Measurements from ENCODE around the gene NPLOC4.

GRCh38 chr17:81535007-81535328, 101.9 kb downstream of the NPLOC4 start:
- TF ChIP-seq JUN (IDR thresholded peaks at IDR 0.05; ENCODE audit: low read depth, low read length): no peak
- TF ChIP-seq TEAD4 (IDR thresholded peaks at IDR 0.05; ENCODE audit: low read depth, low read length): no peak
- no peak for TF ChIP-seq PHF8 (conservative IDR thresholded peaks at IDR 0.05; ENCODE audit: low read depth, low read length)
- no peak for TF ChIP-seq RXRA (IDR thresholded peaks at IDR 0.05; ENCODE audit: insufficient read depth, low read depth, low read length)
- no peak for TF ChIP-seq CTCF (IDR thresholded peaks at IDR 0.05; ENCODE audit: control extremely low read depth in 1 of 3, insufficient read depth in 1 of 3, low read depth in 1 of 3, low read length in 3 of 3)
- TF ChIP-seq MAX (IDR thresholded peaks at IDR 0.05): no peak
- no peak for TF ChIP-seq TBP (IDR thresholded peaks at IDR 0.05; ENCODE audit: low read depth, low read length)
- no peak for TF ChIP-seq POLR2A (IDR thresholded peaks at IDR 0.05; ENCODE audit: control extremely low read depth in 1 of 2, low read depth in 2 of 2, low read length in 2 of 2)
- TF ChIP-seq BCL11A (IDR thresholded peaks at IDR 0.05; ENCODE audit: low read depth in 2 of 2, low read length in 2 of 2): no peak

Data from H1 (cell line).